Epidermal melanocyte (primary cell): ENCODE results near the gene RYR2.
"Not testable (repeated sequence)": the region's sequence is repeated elsewhere in the genome, so short reads cannot be mapped to it uniquely, and the experiment has no call there.

ENCODE experiments used
- DNase-seq: peaks from one replicate; pipeline ENCODE4 v3.0.0; 2011; ENCODE audit warnings: low spot score; ENCODE audit not compliant: insufficient read length

RYR2 gene

GRCh38 chr1:237542525-237543418 lies 500.8 kb downstream of the RYR2 start:
- DNase-seq: no peak

- no peak for DNase-seq
Observed at GRCh38 chr1:237553078-237553477, 511.1 kb downstream of the RYR2 start.

- no peak for DNase-seq
Observed at GRCh38 chr1:237556911-237557310, 514.9 kb downstream of the RYR2 start.

GRCh38 chr1:237562242-237562823 lies 520.3 kb downstream of the RYR2 start:
- no peak for DNase-seq

- DNase-seq: no peak
Observed at GRCh38 chr1:237565236-237565635, 523.3 kb downstream of the RYR2 start.

- no peak for DNase-seq
Observed at GRCh38 chr1:237566581-237566980, 524.6 kb downstream of the RYR2 start.

GRCh38 chr1:237568955-237569354 lies 527.0 kb downstream of the RYR2 start:
- no peak for DNase-seq

- no peak for DNase-seq
Observed at GRCh38 chr1:237570530-237570929, 528.5 kb downstream of the RYR2 start.

- no peak for DNase-seq
Observed at GRCh38 chr1:237574536-237574935, 532.6 kb downstream of the RYR2 start.

GRCh38 chr1:237578540-237578939 lies 536.6 kb downstream of the RYR2 start:
- DNase-seq: no peak

GRCh38 chr1:237580726-237581125 lies 538.7 kb downstream of the RYR2 start:
- DNase-seq: no peak

GRCh38 chr1:237583270-237583669 lies 541.3 kb downstream of the RYR2 start:
- DNase-seq: no peak

GRCh38 chr1:237583756-237584155 lies 541.8 kb downstream of the RYR2 start:
- DNase-seq: no peak

GRCh38 chr1:237590386-237590785 lies 548.4 kb downstream of the RYR2 start:
- no peak for DNase-seq

- no peak for DNase-seq
Observed at GRCh38 chr1:237591353-237591752, 549.4 kb downstream of the RYR2 start.

GRCh38 chr1:237603036-237603568 lies 561.1 kb downstream of the RYR2 start:
- not testable (repeated sequence) for DNase-seq

- no peak for DNase-seq
Observed at GRCh38 chr1:237608433-237608832, 566.4 kb downstream of the RYR2 start.

GRCh38 chr1:237610157-237610556 lies 568.2 kb downstream of the RYR2 start:
- DNase-seq: no peak

GRCh38 chr1:237613984-237614383 lies 572.0 kb downstream of the RYR2 start:
- DNase-seq: no peak

GRCh38 chr1:237619553-237619952 lies 577.6 kb downstream of the RYR2 start:
- no peak for DNase-seq

GRCh38 chr1:237634922-237635321 lies 592.9 kb downstream of the RYR2 start:
- no peak for DNase-seq

GRCh38 chr1:237638555-237638954 lies 596.6 kb downstream of the RYR2 start:
- DNase-seq: no peak
